CD4-positive, alpha-beta T cell treated with Interleukin-2 at 100 ng/mL for 4 hours (primary cell): ENCODE data around the gene MOCS1.

Source experiments
- DNase-seq: peaks from one replicate; pipeline ENCODE4 v3.0.0-alpha.2; 2020; ENCODE audit warnings: low spot score

MOCS1 gene

GRCh38 chr6:39948199-39948791 lies 14.0 kb upstream of the MOCS1 start:
- no peak for DNase-seq

- DNase-seq: no peak
Observed at GRCh38 chr6:39947611-39948068, 13.4 kb upstream of the MOCS1 start.

- DNase-seq: no peak
Observed at GRCh38 chr6:39945626-39946025, 11.4 kb upstream of the MOCS1 start.

GRCh38 chr6:39942903-39943580 lies 8.8 kb upstream of the MOCS1 start:
- no peak for DNase-seq

- DNase-seq: no peak
Observed at GRCh38 chr6:39941820-39942219, 7.6 kb upstream of the MOCS1 start.

GRCh38 chr6:39941138-39941537 lies 6.9 kb upstream of the MOCS1 start:
- DNase-seq: no peak

GRCh38 chr6:39938773-39939654 lies 4.8 kb upstream of the MOCS1 start:
- no peak for DNase-seq

GRCh38 chr6:39937686-39938333 lies 3.5 kb upstream of the MOCS1 start:
- DNase-seq: no peak

GRCh38 chr6:39936857-39937256 lies 2.6 kb upstream of the MOCS1 start:
- no peak for DNase-seq

- no peak for DNase-seq
Observed at GRCh38 chr6:39935241-39935640, 979 bp upstream of the MOCS1 start.

GRCh38 chr6:39933669-39934130 lies 562 bp downstream of the MOCS1 start:
- no peak for DNase-seq

- no peak for DNase-seq
Observed at GRCh38 chr6:39932386-39932910, 1.8 kb downstream of the MOCS1 start.

- no peak for DNase-seq
Observed at GRCh38 chr6:39931607-39932006, 2.7 kb downstream of the MOCS1 start.

- no peak for DNase-seq
Observed at GRCh38 chr6:39930540-39930939, 3.7 kb downstream of the MOCS1 start.

- no peak for DNase-seq
Observed at GRCh38 chr6:39929733-39930461, 4.4 kb downstream of the MOCS1 start.

- no peak for DNase-seq
Observed at GRCh38 chr6:39929039-39929732, 5.1 kb downstream of the MOCS1 start.

- DNase-seq: no peak
Observed at GRCh38 chr6:39927159-39927558, 7.1 kb downstream of the MOCS1 start.

- no peak for DNase-seq
Observed at GRCh38 chr6:39926668-39927067, 7.6 kb downstream of the MOCS1 start.

GRCh38 chr6:39925931-39926290 lies 8.4 kb downstream of the MOCS1 start:
- DNase-seq: no peak

GRCh38 chr6:39925191-39925930 lies 8.9 kb downstream of the MOCS1 start:
- no peak for DNase-seq
